ENCODE data around the gene MGAT4C. TPM values are rescaled to one million over a fixed set of nuclear protein-coding genes. Genes with fewer than 3 reads are reported as not detected.

Gene MGAT4C
- total and polyA plus RNA-seq, 12 donors = 0.20 to 12.2 (median 3.6) TPM

DNA sequence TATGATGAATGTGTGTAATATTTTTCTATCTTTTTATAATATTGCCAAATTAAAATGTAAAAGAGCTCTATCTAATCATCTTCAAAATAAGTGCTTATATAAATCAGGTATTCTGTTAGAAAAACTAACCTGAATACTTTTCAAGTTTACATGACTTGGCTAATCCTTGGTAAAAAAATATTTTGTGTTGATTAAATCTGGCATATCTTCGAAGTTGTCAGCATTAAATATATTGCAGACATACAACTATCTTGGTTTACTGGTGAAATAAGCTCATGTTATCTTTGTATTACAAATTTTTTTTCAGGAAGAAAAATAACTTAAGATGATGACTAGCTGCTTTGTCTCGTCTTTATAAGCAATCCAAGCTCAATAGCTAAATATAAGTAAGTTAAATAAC lies 39.6 kb downstream of the MGAT4C start:
- H3K4me1 ChIP-seq = no peaks in the 10 kb centered on the region
- ATAC-seq = no peak
- H3K9me3 ChIP-seq = peaks cover 0 to 3% (median 0%) of the 10 kb centered on the region in 11 donors
- H3K27me3 ChIP-seq = no peaks in the 10 kb centered on the region
- 40 to 60% methylated on average over 2 of the region's 2 CpGs for WGBS, 2 donors
- intact Hi-C loops (cut with DNase I) = no loop called here
- TF ChIP-seq, protein P1, sequence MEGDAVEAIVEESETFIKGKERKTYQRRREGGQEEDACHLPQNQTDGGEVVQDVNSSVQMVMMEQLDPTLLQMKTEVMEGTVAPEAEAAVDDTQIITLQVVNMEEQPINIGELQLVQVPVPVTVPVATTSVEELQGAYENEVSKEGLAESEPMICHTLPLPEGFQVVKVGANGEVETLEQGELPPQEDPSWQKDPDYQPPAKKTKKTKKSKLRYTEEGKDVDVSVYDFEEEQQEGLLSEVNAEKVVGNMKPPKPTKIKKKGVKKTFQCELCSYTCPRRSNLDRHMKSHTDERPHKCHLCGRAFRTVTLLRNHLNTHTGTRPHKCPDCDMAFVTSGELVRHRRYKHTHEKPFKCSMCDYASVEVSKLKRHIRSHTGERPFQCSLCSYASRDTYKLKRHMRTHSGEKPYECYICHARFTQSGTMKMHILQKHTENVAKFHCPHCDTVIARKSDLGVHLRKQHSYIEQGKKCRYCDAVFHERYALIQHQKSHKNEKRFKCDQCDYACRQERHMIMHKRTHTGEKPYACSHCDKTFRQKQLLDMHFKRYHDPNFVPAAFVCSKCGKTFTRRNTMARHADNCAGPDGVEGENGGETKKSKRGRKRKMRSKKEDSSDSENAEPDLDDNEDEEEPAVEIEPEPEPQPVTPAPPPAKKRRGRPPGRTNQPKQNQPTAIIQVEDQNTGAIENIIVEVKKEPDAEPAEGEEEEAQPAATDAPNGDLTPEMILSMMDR (IDR thresholded peaks at IDR 0.05) = no peak
- H3K36me3 ChIP-seq = no peaks in the 10 kb centered on the region
- no peak for DNase-seq
- H3K4me3 ChIP-seq = no peak overlapping the region
- H3K27ac ChIP-seq = no peak overlapping the region

DNA sequence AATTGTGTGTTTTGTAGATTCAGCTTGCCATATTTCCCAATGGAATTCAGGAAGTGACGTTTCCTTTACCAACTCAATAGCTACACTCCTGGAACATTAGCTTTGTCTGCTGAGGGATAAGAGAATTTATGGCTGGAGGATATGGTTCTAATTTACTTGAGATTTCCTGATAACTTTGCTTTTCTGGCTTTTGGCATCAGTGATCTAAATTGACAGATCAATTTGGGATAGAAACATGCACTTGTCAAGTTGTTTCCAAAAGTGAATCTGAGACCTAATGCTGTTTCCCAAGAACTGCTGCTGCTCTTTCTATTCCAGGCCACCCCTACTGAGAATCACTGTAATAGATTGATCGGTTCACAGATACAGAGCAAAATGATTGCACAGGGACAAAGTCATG lies 43.2 kb downstream of the MGAT4C start:
- Histone ChIP-seq H3K36me3 (no peaks in the 10 kb centered on the region), H3K9me3 (peaks cover 0 to 3% (median 0%) of the 10 kb centered on the region in 11 donors), H3K27me3 (no peaks in the 10 kb centered on the region), H3K27ac (no peak overlapping the region), H3K4me3 (no peak overlapping the region), H3K4me1 (no peaks in the 10 kb centered on the region)
- no peak for ATAC-seq
- no peak for DNase-seq
- WGBS, 2 donors = 68 to 76% methylated on average over 2 of the region's 2 CpGs
- TF ChIP-seq, protein P1 (IDR thresholded peaks at IDR 0.05) = no peak
- intact Hi-C loops (cut with DNase I) = no loop called here

DNA sequence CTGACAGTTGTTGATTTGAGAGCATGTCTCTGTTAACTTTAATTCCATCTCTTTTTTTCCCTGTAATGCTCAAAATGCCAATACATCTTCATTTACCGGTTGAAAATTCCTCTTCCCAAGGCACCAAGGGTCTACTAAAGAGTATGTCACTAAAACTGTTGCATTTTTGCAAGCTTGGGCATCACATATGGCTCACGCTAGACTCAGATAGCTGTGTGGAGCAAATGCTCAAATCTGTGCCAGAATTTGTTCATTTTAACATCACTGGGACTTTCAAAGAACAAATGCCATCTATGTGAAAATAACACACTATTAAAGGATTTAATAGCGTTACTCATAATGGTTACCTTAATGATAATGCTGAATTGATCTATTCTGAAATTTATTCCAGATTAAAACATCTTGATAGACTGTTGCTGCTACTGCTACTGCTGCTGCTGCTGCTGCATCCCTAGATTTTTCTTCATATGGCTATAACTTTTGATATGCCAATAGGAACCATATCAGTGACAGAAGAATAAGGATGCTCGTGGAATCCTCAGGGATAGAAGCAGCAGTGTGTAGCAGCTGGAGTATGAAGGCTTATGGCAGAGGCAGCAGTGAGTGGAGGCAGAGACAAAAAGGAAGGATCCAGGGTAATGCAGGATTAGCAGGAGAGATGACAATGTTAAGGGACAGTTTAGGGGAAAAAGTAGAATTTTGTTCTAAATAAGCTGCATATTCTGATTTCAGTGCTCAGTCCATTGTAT lies 57.3 kb downstream of the MGAT4C start:
- no peaks in the 10 kb centered on the region for H3K27me3 ChIP-seq
- no peaks in the 10 kb centered on the region for H3K9me3 ChIP-seq
- no peak overlapping the region for H3K4me3 ChIP-seq
- TF ChIP-seq, protein P1 (IDR thresholded peaks at IDR 0.05) = no peak
- DNase-seq (no peak), ATAC-seq (no peak)
- 59 to 77% methylated on average over 4 of the region's 4 CpGs for WGBS, 2 donors
- H3K27ac ChIP-seq = no peak overlapping the region
- intact Hi-C loops (cut with DNase I) = no loop called here
- no peaks in the 10 kb centered on the region for H3K36me3 ChIP-seq
- no peaks in the 10 kb centered on the region for H3K4me1 ChIP-seq

DNA sequence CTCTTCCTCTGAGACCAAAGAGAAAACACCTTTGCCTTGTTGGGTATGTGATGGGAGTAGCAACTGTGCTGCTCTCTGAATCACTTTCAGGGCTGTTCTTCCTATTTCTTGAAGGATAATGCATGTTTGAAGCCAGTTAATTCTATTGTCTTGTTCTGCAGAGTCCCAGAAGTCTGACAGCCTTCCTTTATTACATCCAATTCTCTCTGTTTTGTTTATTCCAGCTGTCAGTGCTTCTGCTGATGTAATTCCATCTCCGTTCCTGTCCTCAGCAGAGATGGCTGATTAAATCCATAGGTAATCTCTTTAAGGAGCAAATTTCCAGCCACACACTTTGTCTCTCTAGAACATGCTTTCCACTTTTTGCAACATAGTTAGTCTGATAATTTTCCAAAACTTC lies 59.7 kb downstream of the MGAT4C start:
- Histone ChIP-seq H3K27me3 (no peaks in the 10 kb centered on the region), H3K27ac (no peak overlapping the region), H3K36me3 (no peaks in the 10 kb centered on the region), H3K4me3 (no peak overlapping the region), H3K4me1 (no peaks in the 10 kb centered on the region), H3K9me3 (no peaks in the 10 kb centered on the region)
- WGBS, 2 donors = 57 to 58% methylated on average over 1 of the region's 1 CpG
- intact Hi-C loops (cut with DNase I) = no loop called here
- TF ChIP-seq, protein P1 (IDR thresholded peaks at IDR 0.05) = no peak
- DNase-seq = no peak
- ATAC-seq = no peak

Measured in heart right ventricle (tissue), 16 donors.